HS-27A (cell line): ENCODE measurements around the gene ADIPOQ.
"Not testable (repeated sequence)": the region's sequence is repeated elsewhere in the genome, so short reads cannot be mapped to it uniquely, and the experiment has no call there.

Experiments used
- DNase-seq: peaks from one replicate; pipeline ENCODE4 v3.0.0-alpha.2; 2012; ENCODE audit warnings: low read depth, missing footprints

Gene ADIPOQ

DNA sequence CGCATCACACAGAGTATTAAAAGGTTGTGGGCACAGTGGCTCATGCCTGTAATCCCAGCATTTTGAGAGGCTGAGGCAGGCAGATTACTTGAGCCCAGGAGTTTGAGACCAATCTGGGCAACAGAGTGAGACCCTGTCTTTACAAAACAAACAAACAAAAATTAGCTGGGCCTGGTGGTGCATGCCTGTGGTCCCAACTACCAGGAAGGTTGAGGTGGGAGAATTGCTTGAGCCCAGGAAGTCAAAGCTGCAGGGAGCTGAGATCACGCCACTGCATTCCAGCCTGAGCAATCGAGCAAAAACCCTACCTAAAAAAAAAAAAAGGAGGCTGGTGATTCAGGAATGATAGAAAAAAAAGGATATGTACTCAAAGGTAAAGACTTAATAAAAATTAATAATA is 59.6 kb downstream of the ADIPOQ start:
- no peak for DNase-seq

- no peak for DNase-seq
Measured at GRCh38 chr3:186902713-186903112, 60.2 kb downstream of the ADIPOQ start.

DNA sequence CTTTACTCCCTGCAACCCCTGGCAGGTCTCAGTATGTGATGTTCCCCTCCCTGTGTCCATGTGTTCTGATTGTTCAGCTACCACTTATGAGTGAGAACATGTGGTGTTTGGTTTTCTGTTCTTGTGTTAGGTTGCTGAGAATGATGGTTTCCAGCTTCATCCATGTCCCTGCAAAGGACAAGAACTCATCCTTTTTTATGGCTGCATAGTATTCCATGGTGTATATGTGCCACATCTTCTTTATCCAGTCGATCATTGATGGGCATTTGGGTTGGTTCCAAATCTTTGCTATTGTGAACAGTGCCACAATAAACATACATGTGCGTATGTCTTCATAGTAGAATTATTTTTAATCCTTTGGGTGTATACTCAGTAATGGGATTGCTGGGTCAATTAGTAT is 61.2 kb downstream of the ADIPOQ start:
- not testable (repeated sequence) for DNase-seq

DNA sequence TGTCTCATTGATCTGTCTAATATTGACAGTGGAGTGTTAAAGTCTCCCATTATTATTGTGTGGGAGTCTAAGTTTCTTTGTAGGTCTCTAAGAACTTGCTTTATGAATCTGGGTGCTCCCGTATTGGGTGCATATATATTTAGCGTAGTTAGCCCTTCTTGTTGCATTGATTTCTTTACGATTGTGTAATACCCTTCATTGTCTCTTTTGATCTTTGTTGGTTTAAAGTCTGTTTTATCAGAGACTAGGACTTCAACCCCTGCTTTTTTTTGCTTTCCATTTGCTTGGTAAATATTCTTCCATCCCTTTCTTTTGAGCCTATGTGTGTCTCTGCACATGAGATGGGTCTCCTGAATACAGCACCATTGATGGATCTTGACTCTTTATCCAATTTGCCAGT is 64.6 kb downstream of the ADIPOQ start:
- not testable (repeated sequence) for DNase-seq
